Fibroblast of mammary gland (primary cell): ENCODE measurements around the gene SNX15.
"Not testable (repeated sequence)": the region's sequence is repeated elsewhere in the genome, so short reads cannot be mapped to it uniquely, and the experiment has no call there.

Experiments used
- DNase-seq: peaks from one replicate; pipeline ENCODE4 v3.0.0-alpha.2; 2010; ENCODE audit warnings: low read depth
- H3K4me3 ChIP-seq: 2 replicates; pipeline ENCODE4 v1.5.1; 2011; ENCODE audit warnings: low read depth, mild to moderate bottlenecking, low read length, moderate library complexity; ENCODE audit not compliant: control insufficient read depth
- TF ChIP-seq, protein P1 (sequence below): conservative IDR thresholded peaks from 2 replicates; pipeline ENCODE4 v1.5.1; 2011; ENCODE audit warnings: low read depth, low read length, inconsistent platforms; ENCODE audit not compliant: control insufficient read depth, insufficient read depth

The SNX15 gene

DNA sequence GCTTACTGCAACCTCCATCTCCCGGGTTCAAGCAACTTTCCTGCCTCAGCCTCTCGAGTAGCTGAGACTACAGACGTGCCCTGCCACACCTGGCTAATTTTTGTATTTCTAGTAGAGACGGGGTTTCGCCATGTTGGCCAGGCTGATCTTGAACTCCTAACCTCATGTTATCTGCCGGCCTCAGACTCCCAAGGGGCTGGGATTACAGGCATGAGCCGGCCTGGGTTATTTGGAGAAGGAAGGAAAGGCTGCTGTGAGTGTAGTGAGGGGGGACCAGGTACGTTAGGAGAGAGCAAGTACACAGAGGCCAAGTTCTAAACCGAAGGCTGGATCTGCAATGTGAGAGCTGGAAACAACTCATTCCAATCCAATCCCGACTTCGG, 30.9 kb upstream of the SNX15 start:
- TF ChIP-seq, protein P1, sequence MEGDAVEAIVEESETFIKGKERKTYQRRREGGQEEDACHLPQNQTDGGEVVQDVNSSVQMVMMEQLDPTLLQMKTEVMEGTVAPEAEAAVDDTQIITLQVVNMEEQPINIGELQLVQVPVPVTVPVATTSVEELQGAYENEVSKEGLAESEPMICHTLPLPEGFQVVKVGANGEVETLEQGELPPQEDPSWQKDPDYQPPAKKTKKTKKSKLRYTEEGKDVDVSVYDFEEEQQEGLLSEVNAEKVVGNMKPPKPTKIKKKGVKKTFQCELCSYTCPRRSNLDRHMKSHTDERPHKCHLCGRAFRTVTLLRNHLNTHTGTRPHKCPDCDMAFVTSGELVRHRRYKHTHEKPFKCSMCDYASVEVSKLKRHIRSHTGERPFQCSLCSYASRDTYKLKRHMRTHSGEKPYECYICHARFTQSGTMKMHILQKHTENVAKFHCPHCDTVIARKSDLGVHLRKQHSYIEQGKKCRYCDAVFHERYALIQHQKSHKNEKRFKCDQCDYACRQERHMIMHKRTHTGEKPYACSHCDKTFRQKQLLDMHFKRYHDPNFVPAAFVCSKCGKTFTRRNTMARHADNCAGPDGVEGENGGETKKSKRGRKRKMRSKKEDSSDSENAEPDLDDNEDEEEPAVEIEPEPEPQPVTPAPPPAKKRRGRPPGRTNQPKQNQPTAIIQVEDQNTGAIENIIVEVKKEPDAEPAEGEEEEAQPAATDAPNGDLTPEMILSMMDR = no peak
- DNase-seq = no peak
- H3K4me3 ChIP-seq = no peak overlapping the region

DNA sequence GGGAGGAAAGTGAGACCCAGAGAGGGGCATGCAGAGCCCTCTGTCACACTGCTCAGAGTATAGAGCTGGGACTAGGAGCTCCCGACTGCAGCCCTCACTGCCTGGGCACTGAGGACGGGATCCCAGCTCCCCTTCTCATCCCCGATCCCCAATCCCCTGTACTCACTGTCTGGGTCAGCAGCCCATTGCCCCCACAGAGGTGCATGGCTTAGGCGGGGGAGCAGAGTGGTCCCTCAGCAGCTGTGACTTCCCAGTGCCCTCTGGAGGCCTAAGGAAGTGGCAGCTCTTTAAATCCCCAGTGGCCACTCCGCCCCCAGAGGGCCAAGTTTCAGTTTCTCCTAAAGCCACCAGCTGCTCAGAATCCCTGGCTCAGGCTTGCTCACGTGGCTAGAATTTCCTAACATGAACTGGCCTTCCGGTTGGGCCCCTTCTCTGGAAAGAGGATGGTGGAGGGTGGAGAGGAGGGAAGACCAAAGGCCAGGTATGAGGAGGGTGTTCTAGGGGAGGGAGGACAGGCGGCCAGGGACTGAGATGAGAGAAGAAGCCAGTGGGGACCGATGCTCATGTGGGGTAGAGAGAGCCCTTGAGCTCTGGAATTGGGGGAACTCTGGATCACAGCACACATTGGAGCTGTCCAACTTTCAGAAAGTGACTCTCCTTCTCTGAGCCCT, 30.4 kb upstream of the SNX15 start, which contains the start of gene BATF2:
Gene BATF2, minus strand, starts transcription at position 262 of the 671 bp plus-strand sequence. Its CDS starts 57 bp downstream, at position 205.
- peak; percentile 60 for DNase-seq
- TF ChIP-seq, protein P1 = peak; percentile 27
- H3K4me3 ChIP-seq = no peak within 1 kb of the TSS

DNA sequence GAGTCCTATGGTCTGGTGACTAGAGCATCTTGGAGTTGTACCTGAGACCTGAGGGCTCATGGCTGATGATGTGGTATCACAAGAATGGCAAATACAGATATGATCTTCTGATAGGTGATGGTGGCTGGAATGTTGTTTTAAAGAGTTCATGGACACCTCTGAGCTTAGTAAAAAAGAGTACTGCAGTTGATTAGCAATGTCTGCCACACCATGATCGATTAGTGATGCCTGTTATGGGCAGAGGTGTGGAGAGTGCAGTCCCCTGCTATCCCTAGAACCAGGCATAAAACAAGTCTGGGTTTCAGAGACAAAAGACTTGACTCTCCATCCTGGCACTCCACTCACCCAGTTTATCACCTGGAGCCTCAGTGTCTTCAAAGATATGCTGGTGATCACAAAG, 29.1 kb upstream of the SNX15 start:
- TF ChIP-seq, protein P1 = no peak
- no peak overlapping the region for H3K4me3 ChIP-seq
- DNase-seq = no peak

DNA sequence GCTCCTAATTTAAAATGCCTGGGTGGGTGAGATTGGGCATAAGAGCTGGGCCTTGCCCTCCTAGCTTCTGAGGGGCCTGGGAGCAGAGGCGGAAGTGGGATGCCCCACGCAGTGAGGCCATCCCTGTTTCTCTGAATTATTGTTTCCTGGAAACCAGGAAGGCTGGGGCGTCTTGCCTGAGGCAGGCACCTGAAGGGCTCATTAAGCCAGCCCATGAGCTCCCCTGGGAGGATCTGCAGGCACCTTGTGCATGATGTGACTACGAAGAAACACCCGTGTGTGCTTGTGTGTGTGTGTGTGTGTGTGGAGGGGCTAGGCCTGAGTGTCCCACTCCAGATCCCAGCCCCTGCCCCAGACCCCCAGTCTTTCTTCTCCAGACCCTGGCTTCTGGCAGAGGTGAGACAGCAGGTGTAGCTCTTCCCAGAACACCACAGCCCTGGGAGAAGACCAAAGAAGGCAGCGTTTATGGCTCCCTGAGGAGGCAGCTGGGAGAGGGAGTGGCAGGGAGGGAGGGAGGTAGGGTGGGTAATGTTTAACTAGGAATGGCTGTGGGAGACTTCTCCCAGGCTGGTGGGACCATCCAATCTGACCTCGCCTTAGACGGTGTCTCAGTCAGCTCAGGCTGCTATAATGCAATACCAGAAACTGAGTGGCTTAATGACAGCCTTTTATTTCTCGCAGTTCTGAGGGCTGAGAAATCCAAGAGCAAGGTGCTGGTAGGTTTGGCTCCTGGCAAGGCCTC, 28.4 kb upstream of the SNX15 start:
- no peak for DNase-seq
- TF ChIP-seq, protein P1 = no peak
- no peak overlapping the region for H3K4me3 ChIP-seq

DNA sequence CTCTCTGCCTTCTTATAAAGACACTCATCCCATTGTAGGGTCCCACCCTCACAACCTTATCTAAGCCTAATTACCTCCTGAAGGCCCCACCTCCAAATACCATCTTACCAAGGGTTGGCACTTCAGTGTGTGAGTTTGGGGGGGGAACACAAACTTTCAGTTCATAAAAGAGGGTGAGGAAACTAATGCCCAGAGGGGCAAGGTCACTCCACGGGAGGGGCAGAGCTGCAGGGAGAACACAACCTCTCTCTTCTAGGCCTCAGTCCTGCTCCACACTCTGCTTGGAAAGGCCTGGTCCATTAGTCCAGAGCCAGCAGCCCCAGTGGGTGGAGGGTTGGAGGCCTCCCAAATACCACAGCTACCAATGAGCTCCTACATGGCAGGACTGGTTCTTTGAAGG, 27.8 kb upstream of the SNX15 start:
- H3K4me3 ChIP-seq = no peak overlapping the region
- TF ChIP-seq, protein P1 = no peak
- DNase-seq = no peak

DNA sequence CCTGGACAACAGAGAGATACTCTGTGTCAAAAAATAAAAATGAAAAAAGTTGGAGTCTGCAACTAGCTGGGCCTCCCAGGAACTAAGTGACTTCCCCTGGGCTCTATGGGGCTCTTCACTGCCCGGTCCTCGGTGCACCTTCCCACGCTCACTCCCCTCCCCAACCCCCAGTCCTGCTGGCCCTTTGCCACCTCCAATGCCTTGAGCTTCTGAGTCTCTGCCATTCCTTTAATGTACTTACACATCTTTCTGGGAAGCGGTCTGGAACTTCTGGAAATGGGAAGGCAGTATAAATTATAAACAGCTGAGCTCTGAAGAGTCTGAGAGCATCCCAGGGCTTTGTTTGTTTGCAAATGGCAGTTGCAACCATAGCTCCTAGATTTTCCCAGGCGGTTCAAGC, 24.5 kb upstream of the SNX15 start:
- no peak overlapping the region for H3K4me3 ChIP-seq
- peak; percentile 47 for DNase-seq
- TF ChIP-seq, protein P1 = no peak

DNA sequence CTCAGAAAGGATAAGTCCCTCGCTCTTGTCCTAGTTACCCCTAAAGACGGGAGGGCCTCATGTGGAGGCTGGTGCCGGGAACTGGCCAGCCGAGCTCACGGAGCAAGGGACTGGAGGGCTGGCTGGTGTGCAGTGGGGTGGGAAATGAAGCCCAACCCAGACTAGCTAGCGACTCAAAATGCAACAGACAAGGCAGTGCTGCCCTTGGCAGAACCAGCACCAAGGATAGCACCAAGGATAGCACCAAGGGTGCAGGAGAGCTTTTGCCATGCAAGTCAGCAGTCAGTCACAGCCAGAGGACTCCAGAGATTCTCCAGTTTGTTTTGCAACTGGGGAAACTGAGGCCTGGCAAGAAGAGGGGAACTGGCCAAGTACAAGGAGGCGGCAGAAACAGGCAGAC, 24.0 kb upstream of the SNX15 start:
- H3K4me3 ChIP-seq = no peak overlapping the region
- peak; percentile 45 for DNase-seq
- TF ChIP-seq, protein P1 = no peak

DNA sequence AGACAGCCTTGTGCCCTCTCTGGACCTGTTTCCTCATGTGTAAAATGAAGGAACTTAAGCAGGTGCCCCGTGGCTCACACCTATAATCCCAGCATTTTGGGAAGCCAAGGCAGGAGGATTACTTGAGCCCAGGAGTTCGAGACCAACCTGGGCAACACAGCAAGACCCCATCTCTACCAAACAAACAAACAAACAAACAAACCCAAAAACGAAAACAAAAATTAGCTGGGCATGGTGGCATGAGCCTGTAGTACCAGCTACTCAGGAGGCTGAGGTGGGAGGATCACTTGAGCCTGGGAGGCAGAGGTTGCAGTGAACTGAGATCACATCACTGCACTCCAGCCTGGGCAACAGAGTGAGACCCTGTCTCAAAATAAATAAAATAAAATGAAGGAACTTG, 23.3 kb upstream of the SNX15 start:
- DNase-seq = not testable (repeated sequence)

More for the DNA sequence above, 23.3 kb upstream of the SNX15 start:
- not testable (repeated sequence) for H3K4me3 ChIP-seq
